ENCODE data around the gene NOP58. TPM values are rescaled to one million over a fixed set of nuclear protein-coding genes. Genes with fewer than 3 reads are reported as not detected.

The NOP58 gene
- total and polyA plus RNA-seq, 2 of the 8 experiments (the other 6 are each of a cell fraction or from before 2014, with no cell fraction given), result 41.5 to 133 TPM

GRCh38 chr2:202249521-202250253 is 15.9 kb upstream of the NOP58 start (continued):
- no peak for TF ChIP-seq CHD7 (IDR thresholded peaks at IDR 0.05; ENCODE audit: insufficient replicate concordance, low read length)
- TF ChIP-seq RAD21 (IDR thresholded peaks at IDR 0.05 in 1 of 2, conservative IDR thresholded peaks at IDR 0.05 in 1 of 2; ENCODE audit: low read depth in 2 of 2, low read length in 2 of 2), result no peak
- no peak for TF ChIP-seq RBBP5 (IDR thresholded peaks at IDR 0.05; ENCODE audit: borderline replicate concordance, low read depth, low read length)
- TF ChIP-seq CTCF (IDR thresholded peaks at IDR 0.05; ENCODE audit: control extremely low read depth in 1 of 3, insufficient read depth in 1 of 3, low read depth in 1 of 3, low read length in 3 of 3), result no peak
- TF ChIP-seq MAFK (IDR thresholded peaks at IDR 0.05; ENCODE audit: low read depth, low read length), result no peak
- TF ChIP-seq BCL11A (IDR thresholded peaks at IDR 0.05; ENCODE audit: low read depth in 2 of 2, low read length in 2 of 2), result no peak
- no peak for TF ChIP-seq JUN (IDR thresholded peaks at IDR 0.05; ENCODE audit: low read depth, low read length)

Data from H1 (cell line).